Colonic mucosa (tissue), 4 donors: ENCODE data around the gene AOPEP. TPM values are rescaled to one million over a fixed set of nuclear protein-coding genes. Genes with fewer than 3 reads are reported as not detected.

Experiments used
- DNase-seq: peaks from one replicate; pipeline ENCODE4 v3.0.0-alpha.2; 2020
- H3K27ac ChIP-seq: fragments of 200-600 bp; one replicate; pipeline ENCODE4 v1.8.0; 2021
- H3K27me3 ChIP-seq: fragments of 200-600 bp; one replicate; pipeline ENCODE4 v1.8.0; 2021
- H3K36me3 ChIP-seq: fragments of 200-600 bp; one replicate; pipeline ENCODE4 v1.8.0; 2021
- H3K4me1 ChIP-seq: fragments of 200-600 bp; one replicate; pipeline ENCODE4 v1.8.0; 2021; ENCODE audit warnings: mild to moderate bottlenecking
- H3K4me3 ChIP-seq: fragments of 200-600 bp; one replicate; pipeline ENCODE4 v1.8.0; 2021
- H3K9ac ChIP-seq, 2 donors: one replicate each; pipeline ENCODE4 v1.7.0; 2013; ENCODE audit warnings: control low read depth in 2 of 2, low read depth in 2 of 2, low read length in 2 of 2
- H3K9me3 ChIP-seq: fragments of 200-600 bp; one replicate; pipeline ENCODE4 v1.8.0; 2021
- CTCF ChIP-seq: fragments of 200-600 bp; IDR thresholded peaks from one replicate; pipeline ENCODE4 v1.8.0; 2022; ENCODE audit warnings: antibody characterized with exemption, mild to moderate bottlenecking
- intact Hi-C: fragments of 100-400 bp; cut with DNase I; formaldehyde crosslinking; loops from one replicate; pipeline ENCODE4 v1.14.1; 2022
- total RNA-seq, 2 donors: library from RNA; stranded (reverse); fragmentation: NEBNext Ultra II Directional in 1 of 2; extraction: Animal tissue kit (Norgen Biotek cat#: 25700) in 1 of 2; gene quantifications; one replicate each; pipeline ENCODE4 v1.2.1, GENCODE V29; 2021
- donor health status: healthy.
- donor health status: DM: no; HTN: no; CAD: no.
- donor health status: DM: no; HTN: no; CAD: no.

Gene AOPEP
- total RNA-seq, 2 donors from 2014 or later: 38.4 to 43.2 TPM

GRCh38 chr9:94945197-94946144 lies 219.0 kb downstream of the AOPEP start:
- Histone ChIP-seq H3K4me1 (peaks cover 3% of the 10 kb centered on the region), H3K27ac (peak overlapping the region; percentile 36)

GRCh38 chr9:94946256-94946655 lies 219.8 kb downstream of the AOPEP start:
- Histone ChIP-seq H3K27ac (peak overlapping the region; percentile 6), H3K9ac (no peak overlapping the region), H3K4me1 (peaks cover 3% of the 10 kb centered on the region), H3K4me3 (no peak overlapping the region), H3K27me3 (no peaks in the 10 kb centered on the region), H3K36me3 (no peaks in the 10 kb centered on the region), H3K9me3 (no peaks in the 10 kb centered on the region)
- TF ChIP-seq CTCF: no peak
- intact Hi-C loops: no loop called here
- no peak for DNase-seq

More at GRCh38 chr9:94945197-94946144, 219.0 kb downstream of the AOPEP start:
- no peaks in the 10 kb centered on the region for H3K9me3 ChIP-seq
- H3K27me3 ChIP-seq: no peaks in the 10 kb centered on the region
- no peaks in the 10 kb centered on the region for H3K36me3 ChIP-seq
- TF ChIP-seq CTCF: no peak
- no peak overlapping the region for H3K9ac ChIP-seq
- intact Hi-C loops: no loop called here
- no peak overlapping the region for H3K4me3 ChIP-seq
- DNase-seq: no peak

- DNase-seq: no peak
- Histone ChIP-seq H3K36me3 (no peaks in the 10 kb centered on the region), H3K4me1 (peaks cover 3% of the 10 kb centered on the region), H3K9me3 (no peaks in the 10 kb centered on the region), H3K27ac (no peak overlapping the region), H3K4me3 (no peak overlapping the region), H3K9ac (no peak overlapping the region), H3K27me3 (no peaks in the 10 kb centered on the region)
- intact Hi-C loops: no loop called here
- no peak for TF ChIP-seq CTCF
Observed at GRCh38 chr9:94948567-94949235, 222.2 kb downstream of the AOPEP start.

- Histone ChIP-seq H3K4me1 (peaks cover 3% of the 10 kb centered on the region), H3K27ac (no peak overlapping the region)
- intact Hi-C loops: no loop called here
Observed at GRCh38 chr9:94949370-94949769, 222.9 kb downstream of the AOPEP start.

More at GRCh38 chr9:94949370-94949769, 222.9 kb downstream of the AOPEP start:
- DNase-seq: no peak
- TF ChIP-seq CTCF: no peak
- no peaks in the 10 kb centered on the region for H3K27me3 ChIP-seq
- H3K9me3 ChIP-seq: no peaks in the 10 kb centered on the region
- H3K4me3 ChIP-seq: no peak overlapping the region
- H3K9ac ChIP-seq: no peak overlapping the region
- H3K36me3 ChIP-seq: no peaks in the 10 kb centered on the region
